H1 (cell line): ENCODE results near the gene AIFM1. TPM values are rescaled to one million over a fixed set of nuclear protein-coding genes. Genes with fewer than 3 reads are reported as not detected.

Experiments used
- CTCF ChIA-PET: fragments of 300-600 bp; sonication (Branson Sonifier 250); formaldehyde crosslinking; loops from one replicate; lab custom pipeline; 2021; ENCODE audit not compliant: partially characterized antibody; lab: Charles Lee
- POLR2A ChIA-PET: fragments of 300-600 bp; sonication (Branson Sonifier 250); formaldehyde crosslinking; loops from one replicate; lab custom pipeline; 2021; ENCODE audit warnings: inconsistent platforms; ENCODE audit not compliant: partially characterized antibody; lab: Charles Lee
- DNase-seq, 2 experiments: peaks; one replicate each; pipeline versions ENCODE4 v3.0.0 to v3.0.0-alpha.2; 2010 to 2022; ENCODE audit warnings: low spot score in 2 of 2, low read depth in 1 of 2, mixed read lengths in 1 of 2
- FAIRE-seq: peaks from 2 replicates; lab custom pipeline; 2011; peaks lifted over from hg19 to GRCh38; lab: Jason Lieb, UNC
- H2AFZ ChIP-seq: 2 replicates; pipeline ENCODE4 v1.8.1; 2012; ENCODE audit warnings: low read length, inconsistent platforms
- H2AK5ac ChIP-seq: 2 replicates; pipeline ENCODE4 v1.6.1; 2013; ENCODE audit warnings: low read depth, low read length
- H2BK120ac ChIP-seq: replicated peaks from 2 replicates; pipeline ENCODE3; 2013; ENCODE audit warnings: low read depth, low read length, inconsistent platforms
- H2BK12ac ChIP-seq: 2 replicates; pipeline ENCODE4 v1.6.1; 2013; ENCODE audit warnings: low read depth, low read length
- H2BK15ac ChIP-seq: 2 replicates; pipeline ENCODE4 v1.6.1; 2013; ENCODE audit warnings: low read length
- H2BK20ac ChIP-seq: 2 replicates; pipeline ENCODE4 v1.6.1; 2013; ENCODE audit warnings: low read length
- H2BK5ac ChIP-seq: 2 replicates; pipeline ENCODE4 v1.6.1; 2013; ENCODE audit warnings: low read depth, low read length
- H3K14ac ChIP-seq: 2 replicates; pipeline ENCODE4 v1.6.1; 2013; ENCODE audit warnings: inconsistent platforms; ENCODE audit not compliant: insufficient read length
- H3K18ac ChIP-seq: 2 replicates; pipeline ENCODE4 v1.6.1; 2013; ENCODE audit warnings: low read length; ENCODE audit errors: extremely low read depth
- H3K23ac ChIP-seq: 2 replicates; pipeline ENCODE4 v1.6.1; 2013; ENCODE audit warnings: inconsistent platforms; ENCODE audit not compliant: insufficient read length
- H3K23me2 ChIP-seq: 2 replicates; pipeline ENCODE4 v1.6.1; 2013; ENCODE audit warnings: low read depth, low read length
- H3K27ac ChIP-seq: 2 replicates; pipeline ENCODE4 v1.6.1; 2011; ENCODE audit warnings: low read depth, low read length, inconsistent platforms
- H3K27me3 ChIP-seq, 4 experiments: replicated peaks in 1 of 4; 1 replicate in 1 of 4; 2 replicates in 3 of 4; pipeline versions ENCODE4 v1.6.1 to v1.8.1; 2011 to 2013; ENCODE audit warnings: low read length in 3 of 4, mild to moderate bottlenecking in 3 of 4, inconsistent platforms in 2 of 4, mixed read lengths in 2 of 4, moderate library complexity in 1 of 4; ENCODE audit not compliant: control insufficient read depth in 3 of 4, insufficient read depth in 3 of 4; ENCODE audit errors: extremely low read depth in 1 of 4
- H3K36me3 ChIP-seq, 4 experiments: 2 replicates each; pipeline versions ENCODE4 v1.6.1 to v1.8.1; 2011 to 2013; ENCODE audit warnings: mild to moderate bottlenecking in 4 of 4, low read length in 3 of 4, moderate library complexity in 2 of 4, control low read depth in 1 of 4, inconsistent platforms in 1 of 4; ENCODE audit not compliant: insufficient read depth in 4 of 4, control insufficient read depth in 2 of 4
- H3K4ac ChIP-seq: replicated peaks from 2 replicates; pipeline ENCODE3; 2013; ENCODE audit warnings: low read length, low read depth, mixed read lengths, inconsistent platforms; ENCODE audit not compliant: insufficient read length
- H3K4me1 ChIP-seq, 4 experiments: replicated peaks in 1 of 4; 1 replicate in 1 of 4; 2 replicates in 3 of 4; pipeline versions ENCODE4 v1.6.1 to v1.8.1; 2011 to 2013; ENCODE audit warnings: low read length in 3 of 4, inconsistent platforms in 2 of 4, mixed read lengths in 1 of 4; ENCODE audit not compliant: insufficient read depth in 4 of 4, control insufficient read depth in 3 of 4
- H3K4me2 ChIP-seq, 2 experiments: 2 replicates each; pipeline versions ENCODE4 v1.6.1 to v1.8.1; 2011 to 2013; ENCODE audit warnings: low read depth in 2 of 2, low read length in 2 of 2, control low read depth in 1 of 2, inconsistent platforms in 1 of 2, mild to moderate bottlenecking in 1 of 2; ENCODE audit not compliant: insufficient read depth in 1 of 2
- H3K4me3 ChIP-seq, 4 experiments: fragments of 200-600, 300-600 bp in 1 of 4; sonication (generic), shearing (Covaris generic), sonication (Bioruptor Twin) in 1 of 4; 2 replicates each; pipeline versions ENCODE4 v1.5.1 to v1.8.1; 2011 to 2016; ENCODE audit warnings: low read length in 4 of 4, low read depth in 3 of 4, control low read depth in 2 of 4, inconsistent platforms in 2 of 4, mild to moderate bottlenecking in 2 of 4, mixed read lengths in 1 of 4, moderate library complexity in 1 of 4; ENCODE audit not compliant: insufficient read depth in 2 of 4; ENCODE audit errors: extremely low read depth in 1 of 4
- H3K56ac ChIP-seq: replicated peaks from 2 replicates; pipeline ENCODE3; 2013; ENCODE audit warnings: low read depth, mild to moderate bottlenecking, mixed read lengths, low read length, inconsistent platforms; ENCODE audit not compliant: insufficient read length
- H3K79me1 ChIP-seq: 2 replicates; pipeline ENCODE4 v1.6.1; 2013; ENCODE audit warnings: low read depth, low read length, control low read depth
- H3K79me2 ChIP-seq, 2 experiments: 2 replicates each; pipeline versions ENCODE4 v1.6.1 to v1.8.1; 2012 to 2013; ENCODE audit warnings: low read length in 2 of 2, mild to moderate bottlenecking in 2 of 2, inconsistent platforms in 1 of 2; ENCODE audit not compliant: insufficient read depth in 2 of 2, control insufficient read depth in 1 of 2
- H3K9ac ChIP-seq, 4 experiments: replicated peaks in 1 of 4; 1 replicate in 1 of 4; 2 replicates in 3 of 4; pipeline versions ENCODE4 v1.6.1 to v1.8.1; 2011 to 2013; ENCODE audit warnings: low read depth in 3 of 4, low read length in 3 of 4, control low read depth in 2 of 4, mild to moderate bottlenecking in 2 of 4, moderate library complexity in 2 of 4, inconsistent platforms in 1 of 4; ENCODE audit errors: extremely low read depth in 1 of 4
- H3K9me3 ChIP-seq, 2 experiments: 2 replicates each; pipeline versions ENCODE4 v1.6.1 to v1.8.1; 2012 to 2013; ENCODE audit warnings: mild to moderate bottlenecking in 2 of 2, moderate library complexity in 2 of 2, control low read depth in 1 of 2, inconsistent platforms in 1 of 2, low read depth in 1 of 2, low read length in 1 of 2, mixed read lengths in 1 of 2; ENCODE audit not compliant: insufficient read depth in 2 of 2
- H4K20me1 ChIP-seq, 2 experiments: replicated peaks in 1 of 2; 2 replicates each; pipeline versions ENCODE3 to v1.8.1; 2011 to 2013; ENCODE audit warnings: inconsistent platforms in 2 of 2, low read length in 2 of 2, mild to moderate bottlenecking in 1 of 2; ENCODE audit not compliant: insufficient read depth in 2 of 2, control insufficient read depth in 1 of 2
- H4K5ac ChIP-seq: 2 replicates; pipeline ENCODE4 v1.6.1; 2013; ENCODE audit warnings: low read length, low read depth, mixed read lengths, inconsistent platforms; ENCODE audit not compliant: insufficient read length
- H4K8ac ChIP-seq: 2 replicates; pipeline ENCODE4 v1.8.0; 2013; ENCODE audit warnings: mild to moderate bottlenecking, moderate library complexity, low read length, inconsistent platforms; ENCODE audit not compliant: insufficient read depth; ENCODE audit errors: extremely low read depth
- H4K91ac ChIP-seq: replicated peaks from 2 replicates; pipeline ENCODE3; 2013; ENCODE audit warnings: low read length, mixed read lengths, inconsistent platforms; ENCODE audit not compliant: insufficient read length
- CHD2 ChIP-seq: IDR thresholded peaks from 2 replicates; pipeline ENCODE4 v1.6.1; 2012; ENCODE audit warnings: low read length, improper control_type of control experiment
- SIX5 ChIP-seq: IDR thresholded peaks from 2 replicates; pipeline ENCODE4 v1.6.1; 2011; ENCODE audit warnings: mild to moderate bottlenecking, low read depth, low read length
- SUZ12 ChIP-seq: fragments of 200-600 bp; sonication (generic); IDR thresholded peaks from 2 replicates; pipeline ENCODE4 v1.6.1; 2012; ENCODE audit warnings: mild to moderate bottlenecking, inconsistent platforms, low read length, moderate library complexity, mixed read lengths
- WGBS, 2 experiments: shearing (Covaris generic) in 1 of 2; methylation state at CpG; one replicate each; pipeline versions ENCODE4 v1.1.6 to v1.1.7; 2013 to 2015; ENCODE audit warnings: low lambda C conversion rate in 2 of 2, mixed read lengths in 2 of 2, inconsistent platforms in 1 of 2, low coverage in 1 of 2, missing lambda C conversion rate in 1 of 2; ENCODE audit not compliant: insufficient replicate concordance in 2 of 2, insufficient coverage in 1 of 2, insufficient read length in 1 of 2; ENCODE audit errors: extremely low coverage in 1 of 2, missing lambda C conversion rate in 1 of 2; 5-methylcytosine and 5-hydroxymethylcytosine counted together
- polyA plus RNA-seq, 7 experiments: library from polyadenylated mRNA; depleted of rRNA in 3 of 7; stranded (reverse) in 5 of 7; unstranded in 2 of 7; fragments of >200 nt in 5 of 7; fragments of 200-250 nt in 2 of 7; gene quantifications; 1 replicate in 5 of 7; 2 replicates in 1 of 7; 4 replicates in 1 of 7; pipeline versions ENCODE4 v1.2.1 to v1.2.3, GENCODE V29; 2011 to 2013; ENCODE audit warnings: missing spikeins in 2 of 7, mixed read lengths in 2 of 7
- total RNA-seq: library from RNA; stranded (reverse); fragmentation: NEBNext Ultra II Directional; extraction: Animal tissue kit (Norgen Biotek cat#: 25700); gene quantifications from 2 replicates; pipeline ENCODE4 v1.2.1, GENCODE V29; 2021

AIFM1 gene
- total and polyA plus RNA-seq, 2 of the 8 experiments (the other 6 are each of a cell fraction or from before 2014, with no cell fraction given) = 34.1 to 55.4 TPM

DNA sequence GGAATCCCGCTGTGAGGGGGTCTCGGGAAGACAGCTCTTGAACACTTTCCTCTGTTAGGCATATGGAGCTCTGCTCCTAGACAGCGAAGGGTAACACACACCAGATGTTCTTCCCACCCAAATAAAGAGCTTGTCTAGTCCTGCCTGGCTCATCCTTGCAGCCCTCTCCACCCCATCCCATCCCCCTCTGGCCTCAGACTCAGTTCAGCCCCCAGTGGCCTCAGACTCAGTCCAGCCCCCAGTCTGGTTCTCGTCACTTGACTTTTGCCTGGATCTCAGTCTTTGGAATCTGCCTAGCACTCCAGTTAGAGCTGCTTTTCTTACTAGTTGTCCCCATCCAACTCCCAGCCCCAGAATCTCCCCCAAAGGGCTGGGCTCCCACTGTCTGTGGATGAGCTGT lies 21.0 kb upstream of the AIFM1 start:
- H2AK5ac ChIP-seq = no peak overlapping the region
- no peaks in the 10 kb centered on the region for H3K9me3 ChIP-seq
- no peaks in the 10 kb centered on the region for H4K20me1 ChIP-seq
- no peak overlapping the region for H3K9ac ChIP-seq
- no peaks in the 10 kb centered on the region for H3K36me3 ChIP-seq
- no peak overlapping the region for H2BK120ac ChIP-seq
- WGBS, 2 experiments = 95% methylated on average over 3 of the region's 4 CpGs; no CpG with 5 or more reads in 1 of the 2 experiments
- no peak overlapping the region for H3K14ac ChIP-seq
- H3K4me2 ChIP-seq = no peak overlapping the region
- no peak overlapping the region for H3K23ac ChIP-seq
- H4K5ac ChIP-seq = no peak overlapping the region
- DNase-seq (no peak), FAIRE-seq (no peak)
- no peak overlapping the region for H3K4me3 ChIP-seq
- no peak overlapping the region for H2BK12ac ChIP-seq
- no peak overlapping the region for H3K27ac ChIP-seq
- H3K79me1 ChIP-seq = no peaks in the 10 kb centered on the region
- no peak overlapping the region for H2AFZ ChIP-seq
- no peaks in the 10 kb centered on the region for H3K23me2 ChIP-seq
- no peak overlapping the region for H3K18ac ChIP-seq
- H2BK20ac ChIP-seq = no peak overlapping the region
- CTCF ChIA-PET = interaction anchor here (0.6 to 1.6 kb wide), 3 partner anchors 8 to 21 kb away, joined by 3 to 4 read pairs (median 4); no protein-coding TSS in a partner anchor
- H3K4me1 ChIP-seq = no peaks in the 10 kb centered on the region
- no peak overlapping the region for H2BK15ac ChIP-seq
- no peak overlapping the region for H3K4ac ChIP-seq
- no peak overlapping the region for H4K91ac ChIP-seq
- H4K8ac ChIP-seq = no peak overlapping the region
- H3K27me3 ChIP-seq = no peaks in the 10 kb centered on the region
- H3K79me2 ChIP-seq = no peaks in the 10 kb centered on the region
- POLR2A ChIA-PET = no interaction called here
- H3K56ac ChIP-seq = no peak overlapping the region
- no peak overlapping the region for H2BK5ac ChIP-seq
- no peak for TF ChIP-seq SIX5
- no peak for TF ChIP-seq SUZ12
- no peak for TF ChIP-seq CHD2
